CD4-positive, alpha-beta T cell treated with Interleukin-4 for 4 hours (primary cell): Measurements from ENCODE around the gene TGM2.

ENCODE experiments used
- DNase-seq: peaks from one replicate; pipeline ENCODE4 v3.0.0-alpha.2; 2020

The TGM2 gene

GRCh38 chr20:38129893-38130609 is 35.0 kb downstream of the TGM2 start:
- DNase-seq: no peak

- DNase-seq: no peak
These were observed 35.7 kb downstream of the TGM2 start for GRCh38 chr20:38129248-38129865.

DNA sequence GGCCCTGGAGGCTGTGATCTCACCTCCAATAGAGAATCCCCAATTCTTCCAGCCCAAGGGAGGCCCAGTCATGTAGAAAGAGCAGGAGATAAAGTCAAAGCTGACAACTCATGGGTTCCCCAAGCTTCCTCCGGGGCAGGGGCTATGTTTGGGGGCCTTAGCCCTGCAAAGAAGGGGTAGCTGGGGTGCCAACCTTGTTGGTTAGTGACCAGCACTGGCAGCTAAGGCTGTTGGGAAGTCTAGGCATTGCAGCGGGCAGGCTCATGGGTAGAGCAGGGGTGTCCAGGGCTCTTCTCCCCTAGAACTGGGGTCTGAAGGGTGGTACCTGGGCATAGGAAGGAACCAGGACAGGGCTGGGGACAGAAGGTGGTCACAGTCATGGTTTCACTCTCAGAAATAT is 36.4 kb downstream of the TGM2 start:
- DNase-seq: no peak

GRCh38 chr20:38127920-38128528 is 37.0 kb downstream of the TGM2 start:
- no peak for DNase-seq

DNA sequence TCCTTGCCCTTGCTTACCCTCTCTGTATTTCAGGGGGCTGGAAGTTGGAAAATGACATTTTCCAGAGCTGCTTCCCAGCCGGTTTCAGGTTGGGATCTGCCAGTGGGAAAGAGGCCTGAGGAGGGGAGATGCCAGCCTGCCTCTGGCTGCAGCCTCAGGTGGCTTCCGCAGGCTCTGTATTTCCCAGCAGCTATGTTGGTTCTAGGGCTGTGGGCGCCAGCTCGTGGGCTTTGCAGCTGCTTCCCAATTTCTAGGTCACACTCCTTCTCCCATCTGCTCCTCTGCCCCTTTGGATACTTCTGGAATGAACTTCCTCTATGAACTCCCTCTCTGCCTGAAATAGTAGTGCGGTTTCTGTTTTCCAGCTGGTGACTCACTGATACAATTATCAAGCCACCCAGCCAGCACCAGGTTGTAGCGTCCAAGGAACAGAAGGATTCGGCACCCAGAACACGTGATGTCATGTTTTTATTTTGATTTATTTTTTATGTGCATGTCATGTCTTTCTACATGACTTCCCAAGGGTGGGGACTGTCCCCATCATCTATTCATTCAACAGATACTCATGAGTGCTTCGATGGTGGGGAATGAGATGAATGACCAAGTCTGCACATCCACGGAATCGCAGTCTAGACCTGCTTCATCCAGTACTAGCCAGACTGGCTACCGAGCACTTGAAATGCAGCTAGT is 38.0 kb downstream of the TGM2 start:
- no peak for DNase-seq

GRCh38 chr20:38126146-38126921 is 38.7 kb downstream of the TGM2 start:
- DNase-seq: no peak

GRCh38 chr20:38125157-38126056 is 39.7 kb downstream of the TGM2 start:
- no peak for DNase-seq

DNA sequence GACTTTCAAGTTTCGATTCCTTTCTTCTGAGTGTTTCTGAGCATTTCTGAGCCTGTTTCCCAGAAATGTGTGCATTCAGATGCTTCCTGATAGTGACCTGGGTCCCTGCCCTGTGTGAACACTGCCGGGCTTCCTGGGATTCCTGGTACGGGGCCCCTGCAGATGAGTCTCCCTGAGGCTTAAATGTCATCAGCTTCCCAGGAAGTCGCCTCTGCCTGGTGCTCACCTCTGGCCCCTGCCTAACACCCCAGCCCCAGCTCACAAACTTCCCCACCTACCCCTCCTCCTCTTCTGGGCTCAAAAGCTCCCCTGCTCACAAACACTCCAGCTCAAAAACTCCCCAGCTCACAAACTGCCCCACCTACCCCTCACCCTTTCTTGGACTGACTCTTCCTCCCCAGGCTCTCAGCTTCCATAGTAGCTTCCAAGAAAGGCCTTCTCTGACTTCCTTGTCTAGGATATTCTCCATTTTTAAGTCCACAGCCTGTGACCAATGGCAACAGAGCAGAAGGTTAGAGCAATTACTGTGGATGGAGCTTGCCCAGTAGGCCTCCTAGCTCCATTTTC is 42.0 kb downstream of the TGM2 start:
- no peak for DNase-seq

- DNase-seq: no peak
These were observed 43.3 kb downstream of the TGM2 start for GRCh38 chr20:38121741-38122140.

- DNase-seq: no peak
These were observed 44.5 kb downstream of the TGM2 start for GRCh38 chr20:38120625-38120988.

GRCh38 chr20:38119446-38119845 is 45.6 kb downstream of the TGM2 start:
- no peak for DNase-seq

GRCh38 chr20:38117635-38118034 is 47.4 kb downstream of the TGM2 start:
- DNase-seq: no peak

GRCh38 chr20:38117205-38117604 is 47.9 kb downstream of the TGM2 start:
- DNase-seq: no peak

GRCh38 chr20:38116409-38117165 is 48.5 kb downstream of the TGM2 start:
- no peak for DNase-seq

GRCh38 chr20:38115896-38116295 is 49.2 kb downstream of the TGM2 start:
- DNase-seq: no peak

DNA sequence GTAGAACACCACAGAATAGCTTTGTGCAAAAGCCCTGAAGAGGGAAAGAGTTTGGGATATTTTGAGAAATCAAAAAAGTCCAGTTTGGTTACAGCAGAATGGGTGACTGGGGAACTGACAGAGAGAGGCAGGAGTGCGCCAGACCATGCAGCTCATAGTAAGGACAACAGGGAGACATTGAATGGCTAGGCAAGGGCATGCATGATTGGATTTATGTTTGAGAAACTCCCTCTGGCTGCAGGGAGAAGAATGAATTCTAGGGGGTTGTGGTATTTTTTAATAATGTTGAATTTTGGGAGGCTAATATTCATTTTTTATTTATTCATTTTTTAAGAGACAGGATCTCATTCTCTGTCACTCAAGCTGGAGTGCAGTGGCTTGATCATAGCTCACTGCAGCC is 49.9 kb downstream of the TGM2 start:
- no peak for DNase-seq

- DNase-seq: no peak
These were observed 50.7 kb downstream of the TGM2 start for GRCh38 chr20:38114353-38114791.

GRCh38 chr20:38113401-38114325 is 51.4 kb downstream of the TGM2 start:
- DNase-seq: no peak

DNA sequence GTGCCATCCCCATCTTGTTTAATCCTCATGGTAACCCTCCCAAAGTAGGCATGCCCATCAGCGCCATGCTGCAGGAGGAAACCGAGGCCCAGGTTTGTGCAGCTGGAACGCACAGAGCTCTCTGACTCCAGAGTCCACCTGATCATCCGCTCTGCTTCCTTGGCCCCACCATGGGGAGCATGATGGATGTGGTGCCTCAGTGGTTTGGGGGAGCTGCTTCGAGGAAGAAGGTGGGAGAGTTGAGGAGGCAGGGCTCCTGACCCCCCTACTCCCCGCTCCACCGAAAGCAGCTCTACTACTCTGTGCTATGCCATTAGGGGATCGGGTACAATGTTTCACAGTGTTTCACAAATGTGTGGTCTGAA is 52.2 kb downstream of the TGM2 start:
- no peak for DNase-seq
